Endometrial microvascular endothelial cells (primary cell): ENCODE measurements around the gene CMTM1. TPM values are rescaled to one million over a fixed set of nuclear protein-coding genes. Genes with fewer than 3 reads are reported as not detected.
"Not testable (repeated sequence)": the region's sequence is repeated elsewhere in the genome, so short reads cannot be mapped to it uniquely, and the experiment has no call there.

ENCODE experiments used
- in situ Hi-C: cut with HindIII; loops from 2 replicates; pipeline ENCODE4 v1.10.0; 2017; ENCODE audit warnings: low sequenced_read_pairs, low pct_unique_long_range_greater_than_20kb; ENCODE audit errors: inconsistent ontology term
- total RNA-seq: library from RNA; depleted of rRNA; stranded (reverse); fragments of >200 nt; gene quantifications from one replicate; pipeline ENCODE4 v1.2.3, GENCODE V29; 2015; ENCODE audit errors: inconsistent ontology term

The CMTM1 gene
- total RNA-seq, 1 donor from 2014 or later, result 3.3 TPM

- in situ Hi-C loops, result no loop called here
Observed at GRCh38 chr16:66553223-66553622, 13.0 kb upstream of the CMTM1 start.

GRCh38 chr16:66554021-66554420, 12.2 kb upstream of the CMTM1 start:
- in situ Hi-C loops, result no loop called here

DNA sequence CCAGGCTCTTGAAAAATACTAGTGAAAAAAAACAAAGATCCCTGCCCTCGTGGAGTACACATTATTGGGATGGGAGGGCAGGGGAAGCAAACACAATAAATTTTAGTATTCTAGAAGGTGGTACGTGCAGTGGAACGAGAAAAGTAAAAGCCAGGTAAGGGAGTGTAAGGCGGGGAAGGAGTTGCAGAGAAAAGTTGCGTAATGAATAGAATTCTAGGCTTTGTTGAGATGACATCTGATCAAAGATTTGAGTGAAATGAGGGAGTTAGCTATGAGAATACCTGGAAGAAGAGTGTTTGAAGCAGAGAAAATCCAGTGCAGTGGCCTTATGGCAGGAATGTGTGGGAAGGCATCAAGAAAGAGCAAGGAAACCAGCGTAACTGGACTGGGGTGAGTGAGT, 11.7 kb upstream of the CMTM1 start:
- in situ Hi-C loops, result no loop called here

DNA sequence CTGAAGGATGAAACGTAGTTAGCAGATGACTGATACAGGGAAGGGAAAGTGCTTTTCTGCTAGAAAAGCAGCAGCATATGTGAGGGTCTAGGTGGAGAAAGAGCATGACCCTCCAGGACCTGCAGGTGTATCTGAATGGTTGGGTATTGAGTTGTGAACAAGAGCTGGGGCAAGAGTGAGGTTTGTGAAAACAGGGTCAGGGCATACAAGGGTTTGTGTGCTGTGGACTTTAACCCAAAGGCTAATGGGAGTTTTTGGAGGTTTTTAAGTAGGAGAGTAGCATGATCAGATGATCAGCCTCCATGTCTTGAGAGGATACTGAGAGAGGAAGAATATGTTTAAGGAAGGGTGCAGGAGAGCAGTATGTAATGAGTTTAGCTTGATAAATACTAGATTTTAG, 6.1 kb upstream of the CMTM1 start:
- in situ Hi-C loops, result no loop called here

- in situ Hi-C loops, result no loop called here
Observed at GRCh38 chr16:66561381-66562080, 4.7 kb upstream of the CMTM1 start.

GRCh38 chr16:66562409-66562808, 3.8 kb upstream of the CMTM1 start:
- in situ Hi-C loops, result no loop called here

- in situ Hi-C loops, result no loop called here
Observed at GRCh38 chr16:66562986-66563385, 3.3 kb upstream of the CMTM1 start.

DNA sequence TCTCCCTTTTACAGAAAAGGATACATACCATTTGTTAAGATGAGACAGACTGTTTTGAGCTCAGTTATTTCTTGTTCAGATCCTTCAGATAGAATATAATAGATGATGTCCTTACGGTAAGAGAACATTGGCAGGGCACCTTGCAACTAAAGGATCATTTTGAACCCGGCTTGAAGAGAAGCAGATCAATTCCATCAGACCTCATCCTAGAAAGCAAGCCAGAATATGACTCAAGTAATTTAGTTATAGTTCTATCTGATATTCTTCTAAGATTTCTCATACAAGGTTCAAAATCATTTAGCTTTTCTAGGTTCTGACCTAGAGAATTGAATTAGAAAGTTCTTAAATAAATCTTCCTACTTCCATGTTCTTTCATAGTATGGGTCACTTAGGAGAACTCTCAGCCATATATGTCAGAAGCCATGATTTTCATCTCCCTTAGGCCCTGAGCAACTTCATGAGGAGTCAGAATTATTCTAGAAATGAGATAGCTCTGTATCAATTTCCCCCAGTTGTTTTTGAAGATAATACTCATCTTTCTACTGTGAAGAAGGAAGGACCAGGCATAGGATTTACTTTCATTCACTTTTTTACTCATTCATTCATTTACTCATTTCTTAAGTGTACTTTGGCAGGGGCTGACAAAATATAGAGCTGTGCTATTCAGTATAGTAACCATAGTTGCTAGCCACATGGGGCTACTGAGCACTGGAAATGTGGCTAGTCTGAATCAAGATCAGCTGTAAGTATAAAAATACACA, 2.5 kb upstream of the CMTM1 start:
- in situ Hi-C loops, result no loop called here

GRCh38 chr16:66567270-66567669, 1.0 kb downstream of the CMTM1 start:
- in situ Hi-C loops, result not testable (repeated sequence)

- in situ Hi-C loops, result no loop called here
Observed at GRCh38 chr16:66568355-66568754, 2.1 kb downstream of the CMTM1 start.

DNA sequence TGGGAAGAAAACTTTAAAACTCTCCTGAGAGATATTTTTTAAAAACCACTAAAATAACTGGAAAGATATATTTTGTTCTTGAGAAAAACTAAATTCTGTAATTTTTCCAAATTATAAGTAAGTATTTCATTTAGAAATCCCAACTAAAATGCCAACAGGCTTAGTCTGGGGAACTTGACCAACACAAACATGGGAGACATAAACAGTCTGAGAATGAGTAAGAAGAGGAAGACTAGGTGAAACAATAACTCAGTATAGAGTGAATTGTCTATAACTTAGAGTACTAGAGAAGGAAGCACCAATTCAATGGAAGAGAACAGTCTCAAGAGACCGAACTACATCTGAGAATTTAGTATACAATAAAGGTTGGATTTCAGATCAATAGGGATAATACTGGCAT, 2.9 kb downstream of the CMTM1 start:
- in situ Hi-C loops, result no loop called here

DNA sequence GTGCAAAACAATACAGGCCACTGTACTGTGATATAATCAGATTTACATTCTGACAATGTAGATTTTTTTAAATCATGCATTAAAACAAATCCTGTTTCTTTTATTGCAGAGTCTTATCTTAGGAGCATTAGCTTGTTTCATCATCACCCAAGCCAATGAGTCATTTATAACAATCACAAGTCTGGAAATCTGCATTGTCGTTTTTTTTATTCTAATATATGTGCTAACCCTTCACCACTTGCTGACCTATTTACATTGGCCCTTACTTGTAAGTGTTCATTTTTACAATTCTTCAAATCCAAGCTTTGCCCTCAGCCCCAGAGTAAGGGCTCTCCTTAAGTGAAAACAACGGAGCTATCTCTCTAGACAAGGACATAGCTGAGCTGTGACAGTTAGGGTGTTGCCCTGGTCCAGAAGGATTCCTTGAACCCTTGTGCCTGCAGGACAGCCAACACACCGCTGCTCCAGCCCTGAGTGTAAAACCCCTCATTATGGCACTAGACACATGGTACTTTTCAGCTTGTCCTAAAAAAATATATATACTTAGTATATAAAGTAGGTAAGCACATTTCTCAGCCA, 3.7 kb downstream of the CMTM1 start:
- in situ Hi-C loops, result loop anchor here (10.0 kb wide), 1 partner anchor 95 kb away; no protein-coding TSS in a partner anchor

- in situ Hi-C loops, result loop anchor here (10.0 kb wide), 1 partner anchor 92 kb away; no protein-coding TSS in a partner anchor
Observed at GRCh38 chr16:66572356-66572755, 6.1 kb downstream of the CMTM1 start.

- in situ Hi-C loops, result loop anchor here (10.0 kb wide), 1 partner anchor 91 kb away; no protein-coding TSS in a partner anchor
Observed at GRCh38 chr16:66574081-66574480, 7.8 kb downstream of the CMTM1 start.

- in situ Hi-C loops, result loop anchor here (10.0 kb wide), 1 partner anchor 90 kb away; no protein-coding TSS in a partner anchor
Observed at GRCh38 chr16:66574531-66574930, 8.3 kb downstream of the CMTM1 start.

DNA sequence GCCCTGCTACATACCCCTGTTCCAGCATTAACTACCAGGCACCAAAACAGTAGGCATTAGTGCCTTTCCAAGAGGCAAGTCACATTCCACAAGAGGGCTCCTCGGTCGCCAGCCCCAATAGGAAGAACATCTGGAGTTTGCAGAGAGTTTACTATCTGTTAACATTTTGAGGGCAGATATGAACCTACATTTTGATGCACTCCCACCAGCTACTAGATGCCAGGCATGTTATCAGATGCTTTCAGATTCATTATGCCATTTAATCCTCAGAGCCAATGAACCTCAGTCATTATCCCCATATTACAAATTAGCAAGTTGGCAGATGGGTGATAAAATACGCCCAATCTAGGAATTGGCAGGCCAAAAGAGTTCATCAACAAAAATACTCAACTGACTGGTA, 8.8 kb downstream of the CMTM1 start:
- in situ Hi-C loops, result loop anchor here (10.0 kb wide), 1 partner anchor 90 kb away; no protein-coding TSS in a partner anchor

DNA sequence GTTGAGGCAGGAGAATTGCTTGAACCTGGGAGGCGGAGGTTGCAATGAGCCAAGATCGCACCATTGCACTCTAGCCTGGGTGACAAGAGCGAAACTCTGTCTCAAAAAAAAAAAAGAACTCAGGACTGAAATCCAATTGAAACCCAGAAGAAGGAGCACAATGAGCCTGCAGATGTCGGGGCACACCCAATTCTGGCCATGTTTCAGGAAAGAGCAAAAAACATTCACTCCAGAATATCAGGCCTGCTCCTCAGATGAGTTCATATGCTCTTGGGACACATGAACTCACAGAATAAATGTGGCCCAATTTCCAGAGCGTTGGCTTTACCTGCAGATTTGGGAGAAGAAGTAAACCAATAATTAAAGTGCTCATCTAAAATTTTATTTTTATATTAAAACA, 10.1 kb downstream of the CMTM1 start:
- in situ Hi-C loops, result loop anchor here (10.0 kb wide), 1 partner anchor 89 kb away; no protein-coding TSS in a partner anchor

DNA sequence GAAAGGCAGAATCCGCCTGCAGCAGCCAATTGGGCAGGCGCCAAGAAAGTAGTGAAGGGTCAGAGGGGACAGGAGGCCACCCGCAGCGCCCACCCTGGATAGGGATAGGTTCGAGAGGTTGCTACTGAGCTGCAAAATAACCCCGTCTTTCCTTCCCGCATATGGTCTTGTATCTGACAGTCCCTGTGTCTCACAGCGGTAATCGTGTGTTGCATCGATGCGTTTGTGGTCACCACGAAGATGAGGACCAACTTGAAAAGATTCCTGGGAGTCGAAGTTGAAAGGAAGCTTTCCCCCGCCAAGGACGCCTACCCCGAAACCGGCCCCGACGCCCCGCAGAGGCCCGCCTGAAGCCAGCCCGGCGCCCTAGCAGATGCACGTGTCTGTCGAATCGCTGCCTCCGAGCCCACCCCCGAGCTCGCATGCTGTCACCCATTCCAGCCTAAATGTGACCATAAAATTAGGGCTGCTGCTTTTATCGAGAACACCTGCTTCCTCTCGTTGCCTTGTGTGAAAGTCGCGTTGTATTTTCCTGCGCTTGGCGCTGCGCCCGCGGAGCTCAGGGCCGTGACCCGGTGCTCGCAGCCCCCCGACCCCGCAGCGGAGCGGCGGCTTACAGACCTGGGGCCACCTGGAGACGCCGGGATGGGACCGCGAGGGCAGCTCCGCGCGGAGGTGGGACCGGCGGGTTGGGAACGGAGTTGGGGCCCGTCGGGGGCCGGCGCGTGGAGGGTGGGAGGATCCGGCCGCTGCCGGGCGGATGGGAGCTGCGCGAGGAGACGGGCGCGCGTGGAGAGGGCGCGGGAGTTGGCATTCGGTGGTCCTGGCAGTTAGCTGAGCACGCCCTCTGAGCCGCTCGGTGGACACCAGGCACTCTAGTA, 12.7 kb downstream of the CMTM1 start, which contains the start of gene CMTM2:
Gene CMTM2 (plus strand): TSS at position 813 of the 881 bp plus-strand sequence. CDS start 145 bp downstream, outside the sequence.
- in situ Hi-C loops, result loop anchor here (10.0 kb wide), 1 partner anchor 86 kb away; no protein-coding TSS in a partner anchor
